Measurements from ENCODE around the gene EPS15. TPM values are rescaled to one million over a fixed set of nuclear protein-coding genes. Genes with fewer than 3 reads are reported as not detected.
A peak's percentile ranks its signal among the peaks of the same experiment; 100 is the strongest.

Gene EPS15
- total RNA-seq, 1 donor from 2014 or later: 88.5 TPM

- Histone ChIP-seq H3K36me3 (no peaks in the 10 kb centered on the region), H3K27me3 (no peaks in the 10 kb centered on the region), H3K27ac (no peak overlapping the region), H3K4me1 (no peaks in the 10 kb centered on the region), H3K4me3 (no peak overlapping the region), H3K9me3 (no peaks in the 10 kb centered on the region)
- ATAC-seq: no peak
- no peak for TF ChIP-seq CTCF (IDR thresholded peaks at IDR 0.05)
- DNase-seq: no peak
- intact Hi-C loops (cut with DNase I): no loop called here
Measured at GRCh38 chr1:51542158-51542953, 23.3 kb upstream of the EPS15 start.

- no peaks in the 10 kb centered on the region for H3K27me3 ChIP-seq
- H3K4me3 ChIP-seq: no peak overlapping the region
- intact Hi-C loops (cut with DNase I): no loop called here
- no peaks in the 10 kb centered on the region for H3K4me1 ChIP-seq
- no peaks in the 10 kb centered on the region for H3K9me3 ChIP-seq
- no peak for ATAC-seq
- no peak for TF ChIP-seq CTCF (IDR thresholded peaks at IDR 0.05)
- DNase-seq: no peak
- H3K36me3 ChIP-seq: no peaks in the 10 kb centered on the region
- H3K27ac ChIP-seq: no peak overlapping the region
Measured at GRCh38 chr1:51541313-51542050, 22.4 kb upstream of the EPS15 start.

GRCh38 chr1:51537568-51537967 lies 18.5 kb upstream of the EPS15 start:
- no peak overlapping the region for H3K27ac ChIP-seq
- peaks cover 5% of the 10 kb centered on the region for H3K4me1 ChIP-seq
- no peaks in the 10 kb centered on the region for H3K36me3 ChIP-seq
- intact Hi-C loops (cut with DNase I): no loop called here
- ATAC-seq: no peak
- no peak for TF ChIP-seq CTCF (IDR thresholded peaks at IDR 0.05)
- no peak overlapping the region for H3K4me3 ChIP-seq
- H3K27me3 ChIP-seq: no peaks in the 10 kb centered on the region
- DNase-seq: no peak
- no peaks in the 10 kb centered on the region for H3K9me3 ChIP-seq

- Histone ChIP-seq H3K27ac (no peak overlapping the region), H3K27me3 (no peaks in the 10 kb centered on the region), H3K4me3 (no peak overlapping the region), H3K9me3 (no peaks in the 10 kb centered on the region), H3K4me1 (peaks cover 5% of the 10 kb centered on the region), H3K36me3 (no peaks in the 10 kb centered on the region)
- peak; percentile 59 for ATAC-seq
- intact Hi-C loops (cut with DNase I): no loop called here
- no peak for DNase-seq
- peak; percentile 70 for TF ChIP-seq CTCF (IDR thresholded peaks at IDR 0.05)
Measured at GRCh38 chr1:51535006-51535592, 16.0 kb upstream of the EPS15 start.

- no peak overlapping the region for H3K27ac ChIP-seq
- intact Hi-C loops (cut with DNase I): no loop called here
- DNase-seq (no peak), ATAC-seq (no peak)
- no peaks in the 10 kb centered on the region for H3K36me3 ChIP-seq
- H3K4me3 ChIP-seq: no peak overlapping the region
- H3K9me3 ChIP-seq: no peaks in the 10 kb centered on the region
- H3K4me1 ChIP-seq: peaks cover 5% of the 10 kb centered on the region
- no peaks in the 10 kb centered on the region for H3K27me3 ChIP-seq
- no peak for TF ChIP-seq CTCF (IDR thresholded peaks at IDR 0.05)
Measured at GRCh38 chr1:51534447-51534846, 15.4 kb upstream of the EPS15 start.
